NCI-H2227 (cell line): ENCODE data around the gene GTF2H4.

Experiments
- DNase-seq: peaks from one replicate; lab custom pipeline; 2025; ENCODE audit not compliant: unreplicated experiment; lab: John Stamatoyannopoulos, UW

GTF2H4 gene

GRCh38 chr6:30951907-30952469 lies 44.0 kb downstream of the GTF2H4 start:
- DNase-seq: no peak

DNA sequence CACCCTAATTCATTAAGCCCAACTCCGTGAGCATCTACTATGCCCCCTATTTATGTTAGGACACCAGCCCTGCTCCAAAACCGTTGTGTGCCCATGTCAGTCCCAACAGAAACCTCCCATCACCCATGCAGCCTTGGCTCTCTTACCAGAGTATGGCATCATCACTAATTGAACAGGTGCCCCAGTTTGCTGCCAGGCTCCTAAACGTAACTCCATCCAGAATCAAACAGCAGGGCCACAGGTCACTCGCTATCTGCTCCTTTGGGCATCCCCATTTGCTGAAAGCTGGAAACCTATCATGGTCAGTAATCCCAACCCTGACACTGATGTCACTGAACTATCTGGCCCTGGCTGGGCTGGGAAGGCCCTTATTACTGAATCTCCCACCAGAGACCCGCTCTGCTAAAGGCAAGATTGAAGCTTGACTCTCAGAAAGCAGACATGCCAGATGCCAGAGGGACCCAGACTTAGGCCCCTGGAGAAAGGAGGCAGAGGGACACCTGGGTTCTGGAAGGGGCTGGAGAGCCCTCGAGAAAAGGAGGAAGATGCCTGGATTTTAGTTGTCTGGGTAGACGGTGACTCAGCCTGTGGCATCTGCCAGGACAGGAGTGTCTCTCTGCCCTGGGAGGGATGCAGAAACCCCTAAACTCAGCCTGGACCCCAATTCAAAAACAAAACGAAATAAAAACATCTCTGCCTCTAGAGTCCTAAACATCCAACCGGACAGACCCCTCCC lies 46.8 kb downstream of the GTF2H4 start:
- no peak for DNase-seq

DNA sequence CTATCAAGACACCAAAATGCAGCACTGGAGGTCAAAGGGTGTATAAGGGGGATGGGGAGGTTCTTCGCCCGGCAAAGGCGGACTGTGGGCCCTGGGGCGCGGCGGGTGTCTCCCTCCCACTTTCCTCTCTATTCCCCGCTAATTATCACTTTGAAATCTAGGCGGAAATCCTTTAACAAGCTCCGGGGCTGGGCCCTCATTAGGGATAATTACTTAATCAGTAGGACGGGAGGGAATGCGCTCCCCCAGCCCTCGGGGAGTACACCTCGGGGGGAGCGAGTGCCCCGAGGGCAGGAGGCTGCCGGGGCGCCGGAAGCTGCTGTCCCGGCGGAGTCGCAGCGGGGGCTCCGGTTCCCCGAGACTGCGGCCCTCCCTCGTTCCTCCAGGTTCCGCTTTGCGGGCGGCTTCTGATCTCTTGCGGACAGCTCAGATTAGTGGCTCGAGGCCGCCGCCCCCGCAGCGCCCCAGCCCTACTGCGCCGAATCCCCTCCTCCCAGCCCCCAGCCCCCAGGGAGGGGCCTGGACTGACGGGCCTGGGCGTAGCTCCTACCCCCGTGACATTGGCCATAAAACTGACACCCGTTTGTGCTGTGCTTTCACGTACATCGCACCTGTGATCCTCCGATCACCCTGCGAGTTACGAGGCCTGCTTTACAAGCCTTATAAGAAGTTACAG lies 47.5 kb downstream of the GTF2H4 start:
- DNase-seq: peak; percentile 60

GRCh38 chr6:30957716-30958115 lies 49.7 kb downstream of the GTF2H4 start:
- DNase-seq: no peak

GRCh38 chr6:30960907-30961673 lies 53.1 kb downstream of the GTF2H4 start:
- DNase-seq: peak; percentile 26

- no peak for DNase-seq
Measured at GRCh38 chr6:30962716-30963115, 54.7 kb downstream of the GTF2H4 start.

DNA sequence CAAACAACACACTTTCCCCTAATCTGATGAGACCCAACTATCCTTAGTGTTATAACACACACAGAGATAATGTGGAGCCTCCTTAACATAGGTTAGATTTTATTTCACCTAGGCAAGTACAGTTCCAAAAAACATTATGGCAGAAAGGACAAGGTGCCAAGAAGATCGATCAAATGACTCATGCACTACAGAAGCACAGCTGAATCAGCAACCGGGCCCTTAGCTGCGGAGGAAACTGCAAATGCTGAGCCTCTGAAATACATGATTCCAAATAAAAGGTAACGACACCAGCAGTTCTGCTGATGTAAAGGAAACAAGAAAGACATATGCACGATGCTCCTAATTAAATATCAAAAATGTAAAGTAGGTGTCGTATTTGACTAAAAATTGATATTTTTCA lies 55.6 kb downstream of the GTF2H4 start:
- DNase-seq: no peak
